HG02938 (cell line): ENCODE data around the gene TBC1D13.
"Not testable (repeated sequence)": the region's sequence is repeated elsewhere in the genome, so short reads cannot be mapped to it uniquely, and the experiment has no call there.

Experiments used
- ATAC-seq: cut with Tn5 transposase; IDR thresholded peaks from one replicate; pipeline ENCODE4 v1.9.1; 2021; ENCODE audit warnings: mild to moderate bottlenecking, moderate library complexity; ENCODE audit not compliant: unreplicated experiment

The TBC1D13 gene, protein sequence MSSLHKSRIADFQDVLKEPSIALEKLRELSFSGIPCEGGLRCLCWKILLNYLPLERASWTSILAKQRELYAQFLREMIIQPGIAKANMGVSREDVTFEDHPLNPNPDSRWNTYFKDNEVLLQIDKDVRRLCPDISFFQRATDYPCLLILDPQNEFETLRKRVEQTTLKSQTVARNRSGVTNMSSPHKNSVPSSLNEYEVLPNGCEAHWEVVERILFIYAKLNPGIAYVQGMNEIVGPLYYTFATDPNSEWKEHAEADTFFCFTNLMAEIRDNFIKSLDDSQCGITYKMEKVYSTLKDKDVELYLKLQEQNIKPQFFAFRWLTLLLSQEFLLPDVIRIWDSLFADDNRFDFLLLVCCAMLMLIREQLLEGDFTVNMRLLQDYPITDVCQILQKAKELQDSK

DNA sequence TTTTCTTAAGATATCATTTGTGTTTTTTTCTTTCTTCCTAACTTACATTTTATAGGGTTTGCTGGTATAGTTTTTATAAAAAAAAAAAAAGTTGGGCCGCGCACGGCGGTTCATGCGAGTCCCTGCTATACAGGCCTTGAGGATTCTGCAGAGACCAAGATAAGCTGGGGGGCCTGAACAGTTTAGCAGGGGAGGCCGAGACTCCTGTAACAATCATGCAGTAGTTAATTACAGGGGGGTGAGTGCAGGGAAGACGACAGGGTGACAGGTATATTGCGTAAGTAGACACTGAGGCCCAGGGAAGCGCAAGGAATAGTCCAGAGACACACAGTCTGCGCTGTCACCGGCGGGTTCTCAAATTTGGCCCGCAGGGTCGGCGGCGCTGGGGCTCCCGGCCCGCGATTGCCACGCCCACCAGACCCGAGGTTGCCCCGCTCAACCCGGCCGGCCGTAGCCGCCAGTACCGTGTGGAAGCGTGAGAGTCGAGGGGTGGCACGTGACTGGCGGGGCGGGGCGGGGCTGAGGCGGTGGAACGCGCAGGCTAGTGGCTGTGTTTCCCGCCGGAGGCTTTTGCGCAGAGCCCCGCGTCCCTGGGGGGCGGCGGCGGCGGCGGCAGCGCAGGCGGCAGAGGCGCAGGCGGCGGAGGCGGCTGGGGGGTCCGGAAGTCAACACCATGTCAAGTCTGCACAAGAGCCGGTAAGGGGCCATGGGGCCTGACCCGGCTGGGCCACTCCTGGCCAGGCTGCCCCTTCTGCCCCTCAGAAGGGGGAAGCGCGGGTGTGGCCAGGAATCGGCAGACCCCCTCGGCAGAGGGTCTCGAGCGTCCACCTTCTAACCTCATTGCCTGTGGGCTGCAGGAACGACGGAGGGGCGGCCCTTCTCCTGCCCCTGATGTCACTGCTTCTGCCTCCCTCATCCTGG lies at the start of gene TBC1D13:
Gene TBC1D13 (plus strand): TSS at position 573 of the 921 bp plus-strand sequence. CDS start 101 bp downstream, at position 674.
- peak; percentile 71 for ATAC-seq

DNA sequence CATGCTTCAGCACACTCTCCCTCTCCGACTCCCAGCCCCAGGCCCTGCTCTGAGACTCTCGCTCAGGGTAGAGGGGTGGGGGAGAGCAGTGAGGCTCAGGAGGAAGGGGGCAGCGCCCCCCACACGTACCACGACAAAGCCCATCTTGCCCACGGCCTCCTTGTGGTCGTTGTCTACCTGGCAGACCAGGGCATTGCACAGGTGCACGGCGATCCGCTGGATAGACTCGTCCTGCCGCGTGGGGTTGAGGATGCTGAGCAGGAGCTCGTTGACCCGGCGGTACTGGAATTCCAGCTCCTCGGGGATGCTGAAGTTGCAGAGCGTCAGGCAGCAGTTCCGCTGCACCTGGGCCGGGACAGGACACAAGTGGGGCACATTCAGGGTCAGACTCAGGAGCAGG lies 44.7 kb upstream of the TBC1D13 start:
- no peak for ATAC-seq

DNA sequence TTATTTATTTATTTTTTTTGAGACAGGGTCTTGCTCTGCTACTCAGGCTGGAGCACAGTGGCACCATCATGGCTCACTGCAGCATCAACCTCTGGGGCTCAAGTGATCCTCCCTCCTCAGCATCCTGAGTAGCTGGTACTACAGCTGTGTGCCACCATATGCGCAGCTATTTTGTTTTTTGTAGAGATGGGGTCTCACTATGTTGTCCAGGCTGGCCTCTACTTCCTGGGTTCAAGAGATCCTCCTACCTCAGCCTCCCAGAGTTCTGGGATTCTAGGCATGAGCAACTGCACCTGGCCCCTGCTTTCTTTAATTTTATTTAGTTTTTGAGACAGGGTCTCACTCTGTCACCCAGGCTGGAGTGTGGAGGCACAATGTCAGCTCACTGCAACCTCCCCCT lies 43.6 kb upstream of the TBC1D13 start:
- no peak for ATAC-seq

DNA sequence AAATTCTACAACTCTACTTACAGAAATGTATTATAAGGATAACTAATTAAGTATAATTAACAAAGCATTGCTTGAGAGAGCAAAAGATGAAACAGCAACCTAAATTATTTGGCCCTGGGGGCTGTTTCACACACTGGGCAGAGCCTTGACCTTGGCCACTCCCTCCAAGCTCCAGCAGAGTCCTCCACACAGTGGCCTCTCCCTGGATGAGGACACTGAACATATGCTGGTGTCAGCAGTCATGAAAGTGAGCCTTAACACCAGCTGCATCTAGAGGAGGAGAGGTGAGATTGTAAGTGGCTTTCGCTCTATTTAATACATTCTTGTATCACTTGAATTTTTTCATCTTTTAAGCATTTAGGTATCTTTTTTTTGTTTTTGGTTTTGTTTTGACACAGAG lies 39.8 kb upstream of the TBC1D13 start:
- no peak for ATAC-seq

DNA sequence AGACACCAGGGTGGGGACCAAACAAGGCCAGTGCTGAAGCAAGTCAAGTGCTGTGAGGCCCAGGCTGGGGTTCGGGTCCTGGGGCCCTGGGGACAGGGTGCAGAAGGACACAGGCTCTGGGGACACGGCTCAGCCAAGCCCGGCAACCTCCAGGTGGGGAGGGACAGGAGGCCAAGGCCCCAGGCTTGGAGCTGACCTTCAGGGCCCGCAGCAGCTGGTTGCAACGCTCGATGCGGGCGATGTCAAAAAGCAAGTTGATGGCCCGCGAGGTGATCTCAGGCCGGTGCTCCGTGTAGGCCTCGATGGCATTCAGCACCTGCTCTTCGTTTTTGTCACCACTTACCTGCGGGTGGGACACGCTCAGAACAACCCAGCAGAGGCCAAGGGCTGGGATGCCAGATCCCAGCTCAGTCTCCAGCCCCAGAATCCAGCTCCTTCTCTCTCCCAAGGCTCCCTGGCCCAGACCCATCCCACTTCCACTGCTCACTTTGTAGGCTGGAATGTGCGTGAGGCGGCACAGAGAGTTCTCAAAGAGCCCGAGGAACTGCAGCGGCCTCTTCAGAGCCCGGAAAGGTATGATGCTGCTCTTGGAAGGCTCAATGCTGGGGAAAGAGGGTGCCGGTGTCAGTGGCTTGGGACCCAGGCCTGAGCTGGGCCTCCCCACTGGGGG lies 36.0 kb upstream of the TBC1D13 start:
- ATAC-seq, result no peak

DNA sequence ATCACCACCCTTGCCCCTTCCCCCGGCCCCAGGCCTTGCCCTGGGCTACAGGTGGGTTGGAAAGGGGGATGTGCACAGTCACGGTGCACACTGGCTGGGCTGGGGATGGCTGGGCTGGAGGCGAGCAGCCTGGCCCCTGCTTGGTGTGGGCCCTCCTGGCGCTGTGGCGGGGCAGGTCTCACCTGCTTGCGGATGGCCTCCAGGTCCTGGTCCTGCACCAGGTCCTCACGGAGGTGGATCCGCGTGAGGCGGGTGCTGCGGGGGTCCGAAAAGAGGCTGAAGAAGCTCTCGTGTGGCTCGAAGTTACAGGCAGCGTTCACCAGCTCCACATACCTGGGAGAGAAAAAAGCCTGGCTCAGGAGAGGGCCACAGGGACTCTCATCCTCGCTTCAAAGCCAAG lies 33.4 kb upstream of the TBC1D13 start:
- no peak for ATAC-seq

DNA sequence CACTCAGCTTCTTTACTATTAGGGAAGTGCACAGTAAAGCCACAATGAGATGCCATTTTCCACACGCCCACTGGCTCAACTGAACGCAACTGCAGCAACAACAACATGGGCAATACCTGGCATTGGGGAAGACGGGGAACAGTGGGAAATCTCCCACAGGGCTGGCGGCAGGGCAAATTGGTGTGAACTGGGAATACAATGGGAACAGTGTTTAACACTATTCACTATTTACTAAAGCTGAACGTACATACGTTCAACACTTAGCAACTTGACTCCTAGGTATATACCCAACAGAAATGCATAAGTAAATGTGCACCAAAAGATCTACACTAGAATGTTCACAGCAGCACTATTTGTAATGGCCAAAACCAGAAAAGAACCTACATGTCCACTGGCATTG lies 29.5 kb upstream of the TBC1D13 start:
- ATAC-seq, result no peak

DNA sequence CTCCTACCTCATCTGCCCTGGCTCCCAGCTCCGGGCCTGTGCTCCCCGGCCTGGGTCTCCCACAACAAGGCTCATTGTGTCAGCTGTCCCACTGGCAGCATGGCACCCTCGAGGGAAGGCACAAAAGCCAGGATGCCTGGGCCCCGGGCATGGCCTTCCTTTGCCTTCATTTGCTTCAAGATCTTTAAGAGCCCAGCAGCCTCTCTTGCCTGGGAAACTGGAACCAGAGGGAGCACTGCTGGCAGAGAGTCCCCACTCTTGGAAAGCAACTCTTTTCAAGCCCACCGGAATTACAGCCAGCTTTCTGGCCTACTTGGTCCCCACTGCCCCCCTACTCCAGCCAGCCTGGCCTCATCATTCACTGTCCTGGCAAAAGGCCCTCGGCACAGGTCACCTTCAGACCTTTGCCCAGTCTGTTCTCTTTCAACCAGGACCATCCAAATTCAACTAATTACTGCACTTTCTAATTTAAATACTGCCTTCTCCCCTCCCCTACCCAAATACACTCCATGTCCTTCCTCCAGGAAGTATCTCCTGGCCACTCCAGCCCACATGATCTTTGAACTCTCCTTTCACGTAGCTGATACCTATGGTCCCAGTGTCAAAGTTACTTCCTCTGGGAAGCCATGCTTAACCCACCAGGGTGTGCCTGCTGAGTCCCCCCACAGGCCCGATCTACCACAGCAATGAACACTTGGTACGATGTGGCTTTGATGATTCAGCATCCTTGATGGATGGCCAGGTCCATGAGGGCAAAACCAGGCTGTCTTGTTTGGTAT lies 24.2 kb upstream of the TBC1D13 start:
- no peak for ATAC-seq

DNA sequence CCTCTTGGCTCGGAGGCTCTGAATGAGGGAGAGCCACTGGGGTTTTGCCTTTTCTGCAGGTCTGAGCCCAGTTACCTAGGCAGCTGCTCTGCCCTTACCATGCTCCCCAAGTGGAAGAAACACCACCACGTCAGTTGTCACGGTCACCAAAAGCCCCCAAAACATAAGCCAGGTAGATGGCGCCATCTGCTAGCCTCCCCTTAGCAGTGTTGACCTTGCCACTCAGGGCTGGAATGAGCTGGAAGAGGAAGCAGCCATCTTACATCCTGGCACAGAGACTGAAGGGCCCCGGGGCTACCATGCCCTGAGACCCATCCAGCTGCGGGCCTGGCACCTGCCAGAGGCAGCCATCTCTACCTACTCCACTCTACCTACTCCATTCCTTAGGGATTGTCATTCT lies 22.7 kb upstream of the TBC1D13 start:
- no peak for ATAC-seq

DNA sequence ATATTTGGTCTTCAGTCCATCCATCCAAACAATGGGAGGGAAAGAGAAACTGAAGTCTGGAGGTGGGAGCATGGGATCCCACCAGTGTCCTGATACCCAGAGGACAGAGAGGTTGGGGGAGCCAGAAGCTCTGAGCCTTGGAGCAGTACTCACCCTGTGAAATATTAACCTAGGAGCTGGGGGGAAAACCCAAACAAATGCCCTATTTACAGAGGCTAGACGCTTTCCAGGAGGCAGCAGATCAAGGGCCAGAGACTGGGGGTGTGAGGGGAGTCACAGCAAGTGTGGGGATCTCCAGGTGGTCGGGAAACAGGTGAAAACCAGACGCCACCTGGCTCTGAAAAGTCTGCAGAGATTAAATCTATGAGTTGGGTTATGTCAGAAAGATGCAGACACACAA lies 21.6 kb upstream of the TBC1D13 start:
- ATAC-seq, result no peak

DNA sequence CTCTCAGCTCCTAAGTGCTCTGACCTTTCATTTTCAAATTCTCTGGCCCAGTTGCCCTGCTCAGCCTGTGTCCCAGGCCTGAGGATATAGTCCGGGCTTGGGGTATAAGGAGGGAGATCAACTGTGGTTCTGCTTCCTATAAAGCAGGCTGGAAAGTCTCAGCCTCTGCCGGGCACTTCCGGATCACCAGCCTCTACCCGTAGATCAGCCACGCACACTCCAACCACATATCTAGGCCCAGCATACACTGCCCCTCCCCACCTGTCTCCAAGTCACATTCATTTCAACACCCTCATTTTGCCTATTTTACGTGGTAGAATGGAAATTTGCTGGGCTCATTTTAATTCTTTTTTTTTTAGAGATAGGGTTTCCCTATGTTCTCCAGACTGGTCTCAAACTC lies 18.4 kb upstream of the TBC1D13 start:
- no peak for ATAC-seq

DNA sequence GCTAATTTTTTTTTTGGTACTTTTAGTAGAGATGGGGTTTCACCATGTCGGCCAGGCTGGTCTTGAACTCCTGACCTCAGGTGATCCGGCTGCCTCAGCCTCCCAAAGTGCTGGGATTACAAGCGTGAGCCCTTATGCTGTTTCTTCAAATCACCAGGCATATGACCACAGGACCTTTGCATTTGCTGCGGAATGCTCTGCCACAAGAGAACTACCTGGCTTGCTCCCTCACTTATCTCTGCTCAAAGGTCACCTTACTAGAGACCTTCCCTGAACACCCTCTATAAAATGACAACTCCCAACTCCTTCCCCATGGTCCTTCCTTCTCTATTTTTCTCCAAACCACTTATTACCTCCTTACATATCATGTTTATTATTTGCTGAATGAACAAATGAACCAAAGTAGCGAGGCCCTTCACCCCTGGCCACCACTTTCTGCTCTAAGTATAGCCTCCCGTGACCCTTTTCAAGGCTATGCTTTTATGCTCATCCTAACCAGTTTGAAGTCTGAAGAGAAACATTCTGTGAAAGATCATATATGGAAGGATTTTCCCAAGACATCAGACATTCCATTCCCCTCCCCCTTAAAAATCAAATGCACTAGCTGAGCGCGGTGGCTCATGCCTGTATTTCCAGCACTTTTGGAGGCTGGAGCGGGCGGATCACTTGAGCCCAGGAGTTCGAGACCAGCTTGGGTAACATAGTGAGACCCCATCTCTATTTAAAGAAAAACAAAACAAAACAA lies 16.6 kb upstream of the TBC1D13 start:
- ATAC-seq, result no peak

DNA sequence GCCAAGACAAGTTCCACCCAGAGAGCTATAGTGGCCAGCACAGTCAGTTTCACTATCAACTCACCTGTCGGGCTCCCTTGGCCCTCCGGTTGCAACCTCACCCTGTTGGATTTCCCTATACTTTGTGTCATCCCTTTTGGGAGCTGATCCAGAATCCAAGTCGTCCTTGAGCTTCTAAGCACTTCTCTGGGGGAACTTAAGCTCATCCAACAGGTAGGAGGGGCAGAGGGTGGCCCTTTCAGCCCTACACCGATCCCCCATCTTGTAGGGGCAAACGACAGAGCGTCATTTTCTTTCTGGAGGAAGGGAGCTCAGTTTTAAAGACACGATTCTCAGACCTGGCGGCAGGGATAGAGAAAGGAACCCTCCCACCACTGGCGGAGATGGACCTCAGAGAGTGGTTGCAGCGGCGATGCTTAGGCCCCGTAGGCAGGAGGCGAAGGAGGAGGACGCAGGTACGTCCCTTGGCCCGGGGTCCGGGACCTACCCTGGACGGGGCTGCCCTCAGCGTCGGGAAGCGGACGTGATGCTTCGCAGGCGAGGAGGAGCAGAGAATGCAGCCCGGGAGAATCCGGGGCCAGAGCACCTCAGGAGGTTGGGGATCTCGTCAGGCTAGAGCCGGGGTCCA lies 15.8 kb upstream of the TBC1D13 start:
- ATAC-seq, result peak; percentile 23

DNA sequence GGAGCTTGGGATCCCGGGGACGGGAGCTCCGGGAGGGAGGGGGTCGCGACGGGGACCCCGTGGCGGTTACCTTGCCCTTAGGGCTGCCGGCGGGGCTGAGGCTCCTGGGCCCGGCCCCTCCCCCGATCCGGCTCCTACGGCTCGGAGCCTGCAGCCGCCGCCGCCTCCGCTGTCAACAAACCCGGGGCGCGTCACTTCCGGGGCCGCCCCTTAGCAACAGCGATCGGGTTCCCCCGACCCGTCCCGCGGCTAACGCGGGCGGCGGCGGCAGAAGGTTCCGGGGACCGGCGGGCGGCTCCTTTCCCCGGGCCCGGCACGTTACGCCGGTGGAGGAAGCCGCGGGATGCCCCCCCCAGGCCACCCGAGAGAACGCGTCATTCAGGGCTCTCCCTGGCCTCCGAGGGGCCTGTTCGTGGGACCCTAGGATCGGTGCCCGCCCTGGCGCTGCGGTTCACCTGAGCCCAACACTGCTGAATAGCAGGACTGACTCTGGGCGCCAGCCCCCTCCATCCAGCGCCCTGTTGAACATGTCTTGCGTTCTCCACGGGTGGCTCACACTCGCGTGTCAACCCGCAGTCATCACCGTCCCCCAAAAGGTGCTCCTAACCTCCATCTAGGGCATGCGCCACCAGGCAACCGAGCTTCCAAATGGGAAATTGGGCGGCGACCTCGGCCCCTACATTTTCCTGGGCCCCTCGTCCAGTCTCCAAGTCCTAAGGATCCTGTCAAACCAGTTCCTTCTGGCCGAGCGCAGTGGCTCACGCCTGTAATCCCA lies 15.1 kb upstream of the TBC1D13 start, which contains the start of gene ZER1:
Gene ZER1 (minus strand): TSS at position 183 of the 775 bp plus-strand sequence. CDS start 16,362 bp downstream, outside the sequence.
- ATAC-seq, result peak; percentile 86

DNA sequence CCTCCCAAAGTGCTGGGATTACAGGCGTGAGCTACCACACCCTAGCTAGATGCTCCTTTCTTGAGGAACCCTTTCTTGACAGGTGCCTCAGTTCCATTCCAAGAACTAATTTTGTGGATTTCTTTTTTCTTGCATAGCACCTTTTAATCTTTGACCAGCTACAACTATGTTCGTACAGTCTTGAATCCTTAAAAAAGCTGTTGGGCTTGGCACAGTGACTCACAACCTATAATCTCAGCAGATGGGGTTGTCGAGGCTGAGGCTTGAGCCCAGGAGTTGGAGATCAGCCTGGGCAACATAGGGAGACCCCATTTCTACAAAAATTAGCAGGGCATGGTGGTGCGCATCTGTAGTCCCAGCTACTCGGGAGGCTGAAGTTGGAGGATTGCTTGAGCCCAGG lies 14.0 kb upstream of the TBC1D13 start:
- ATAC-seq, result no peak

DNA sequence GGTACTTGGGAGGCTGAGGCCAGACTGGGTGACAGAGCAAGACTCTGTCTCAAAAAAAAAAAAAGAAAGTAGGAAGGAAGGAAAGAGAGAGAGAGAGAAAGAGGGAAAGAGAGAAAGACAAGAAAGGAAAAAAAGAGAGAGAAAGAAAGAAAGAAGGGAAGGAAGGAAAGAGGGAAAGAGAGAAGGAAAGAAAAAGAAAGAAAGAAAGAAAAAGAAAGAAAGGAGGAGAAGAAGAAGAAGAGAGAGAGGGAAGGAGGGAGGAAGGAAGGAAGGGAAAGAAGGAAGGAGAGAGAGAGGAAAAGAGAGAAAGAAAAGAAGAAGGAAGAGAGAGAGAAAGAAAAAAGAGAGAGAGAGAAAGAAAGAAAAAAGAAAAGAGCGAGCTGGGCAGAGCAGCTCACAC lies 12.2 kb upstream of the TBC1D13 start:
- no peak for ATAC-seq

DNA sequence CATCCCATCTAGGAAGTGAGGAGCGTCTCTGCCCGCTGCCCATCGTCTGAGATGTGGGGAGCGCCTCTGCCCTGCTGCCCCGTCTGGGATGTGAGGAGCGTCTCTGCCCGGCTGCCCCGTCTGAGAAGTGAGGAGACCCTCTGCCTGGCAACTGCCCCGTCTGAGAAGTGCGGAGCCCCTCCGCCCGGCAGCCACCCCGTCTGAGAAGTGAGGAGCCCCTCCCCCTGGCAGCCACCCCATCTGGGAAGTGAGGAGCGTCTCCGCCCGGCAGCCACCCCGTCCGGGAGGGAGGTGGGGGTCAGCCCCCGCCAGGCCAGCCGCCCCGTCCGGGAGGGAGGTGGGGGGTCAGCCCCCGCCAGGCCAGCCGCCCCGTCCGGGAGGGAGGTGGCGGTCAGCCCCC lies 7.0 kb upstream of the TBC1D13 start:
- not testable (repeated sequence) for ATAC-seq
